ENCODE data around the gene NR1I3.
"Not testable (repeated sequence)": the region's sequence is repeated elsewhere in the genome, so short reads cannot be mapped to it uniquely, and the experiment has no call there.

NR1I3 gene

DNA sequence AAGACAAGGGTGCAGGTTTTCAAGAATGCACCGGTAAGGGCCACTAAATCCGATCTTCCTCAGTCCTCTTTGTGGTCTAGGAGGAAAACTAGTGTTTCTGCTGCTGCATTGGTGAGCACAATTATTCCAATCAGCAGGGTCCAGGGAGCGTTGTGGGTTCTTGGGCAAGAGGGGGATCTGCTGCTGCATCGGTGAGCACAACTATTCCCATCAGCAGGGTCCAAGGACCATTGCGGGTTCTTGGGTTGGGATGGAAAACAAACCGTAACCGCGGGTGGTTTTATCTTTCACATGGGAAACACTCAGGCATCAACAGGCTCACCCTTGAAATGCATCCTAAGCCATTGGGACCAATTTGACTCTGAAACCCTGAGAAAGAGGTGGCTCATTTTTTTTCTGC lies 13.6 kb upstream of the NR1I3 start:
- no peaks in the 10 kb centered on the region for H3K27me3 ChIP-seq (replicated peaks; ENCODE audit: control insufficient read depth, insufficient read depth, low read length, poor library complexity, severe bottlenecking)
- H3K36me3 ChIP-seq (ENCODE audit: control insufficient read depth, insufficient read depth, low read length), result no peaks in the 10 kb centered on the region
- DNase-seq, result no peak
- no peaks in the 10 kb centered on the region for H3K9me3 ChIP-seq (ENCODE audit: control insufficient read depth, low read length)
- H3K4me3 ChIP-seq (ENCODE audit: insufficient read depth, low read depth, low read length, poor library complexity, severe bottlenecking), result no peak overlapping the region
- no peaks in the 10 kb centered on the region for H3K4me1 ChIP-seq (ENCODE audit: control insufficient read depth, insufficient read depth, low read length, poor library complexity, severe bottlenecking)
- no peak overlapping the region for H3K27ac ChIP-seq (ENCODE audit: insufficient read depth, low read length, poor library complexity, severe bottlenecking)

DNA sequence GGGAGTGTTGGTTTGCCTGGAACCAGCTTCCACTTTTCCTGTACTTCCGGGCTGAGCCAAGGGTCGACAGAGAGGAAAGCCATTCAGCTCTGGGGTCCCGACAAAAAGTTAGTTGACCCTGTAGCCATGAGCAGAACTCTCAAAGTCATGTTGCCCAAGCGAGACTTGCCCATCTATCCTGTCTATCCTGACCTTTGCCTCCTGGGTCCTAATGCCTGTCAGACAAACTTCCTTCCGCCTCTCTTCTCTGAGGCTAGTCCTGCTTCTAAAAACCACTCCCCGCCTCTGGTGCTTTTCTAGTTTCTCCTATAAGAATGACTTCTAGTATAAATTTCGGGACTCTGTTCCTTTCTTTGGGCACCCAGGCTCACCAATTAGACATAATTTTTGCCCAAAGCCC lies 12.8 kb upstream of the NR1I3 start:
- Histone ChIP-seq H3K27ac (ENCODE audit: insufficient read depth, low read length, poor library complexity, severe bottlenecking) (no peak overlapping the region), H3K27me3 (replicated peaks; ENCODE audit: control insufficient read depth, insufficient read depth, low read length, poor library complexity, severe bottlenecking) (no peaks in the 10 kb centered on the region), H3K9me3 (ENCODE audit: control insufficient read depth, low read length) (no peaks in the 10 kb centered on the region), H3K36me3 (ENCODE audit: control insufficient read depth, insufficient read depth, low read length) (no peaks in the 10 kb centered on the region), H3K4me3 (ENCODE audit: insufficient read depth, low read depth, low read length, poor library complexity, severe bottlenecking) (no peak overlapping the region), H3K4me1 (ENCODE audit: control insufficient read depth, insufficient read depth, low read length, poor library complexity, severe bottlenecking) (no peaks in the 10 kb centered on the region)
- no peak for DNase-seq

GRCh38 chr1:161250100-161250499 lies 12.1 kb upstream of the NR1I3 start:
- not testable (repeated sequence) for H3K27ac ChIP-seq (ENCODE audit: insufficient read depth, low read length, poor library complexity, severe bottlenecking); DNase-seq; H3K4me3 ChIP-seq (ENCODE audit: insufficient read depth, low read depth, low read length, poor library complexity, severe bottlenecking); H3K36me3 ChIP-seq (ENCODE audit: control insufficient read depth, insufficient read depth, low read length); H3K4me1 ChIP-seq (ENCODE audit: control insufficient read depth, insufficient read depth, low read length, poor library complexity, severe bottlenecking); H3K27me3 ChIP-seq (replicated peaks; ENCODE audit: control insufficient read depth, insufficient read depth, low read length, poor library complexity, severe bottlenecking); H3K9me3 ChIP-seq (ENCODE audit: control insufficient read depth, low read length)

GRCh38 chr1:161244888-161245287 lies 6.9 kb upstream of the NR1I3 start:
- H3K27me3 ChIP-seq (replicated peaks; ENCODE audit: control insufficient read depth, insufficient read depth, low read length, poor library complexity, severe bottlenecking), result no peaks in the 10 kb centered on the region
- H3K36me3 ChIP-seq (ENCODE audit: control insufficient read depth, insufficient read depth, low read length), result no peaks in the 10 kb centered on the region
- H3K9me3 ChIP-seq (ENCODE audit: control insufficient read depth, low read length), result no peaks in the 10 kb centered on the region
- DNase-seq, result no peak
- H3K4me3 ChIP-seq (ENCODE audit: insufficient read depth, low read depth, low read length, poor library complexity, severe bottlenecking), result no peak overlapping the region
- H3K27ac ChIP-seq (ENCODE audit: insufficient read depth, low read length, poor library complexity, severe bottlenecking), result no peak overlapping the region
- no peaks in the 10 kb centered on the region for H3K4me1 ChIP-seq (ENCODE audit: control insufficient read depth, insufficient read depth, low read length, poor library complexity, severe bottlenecking)

DNA sequence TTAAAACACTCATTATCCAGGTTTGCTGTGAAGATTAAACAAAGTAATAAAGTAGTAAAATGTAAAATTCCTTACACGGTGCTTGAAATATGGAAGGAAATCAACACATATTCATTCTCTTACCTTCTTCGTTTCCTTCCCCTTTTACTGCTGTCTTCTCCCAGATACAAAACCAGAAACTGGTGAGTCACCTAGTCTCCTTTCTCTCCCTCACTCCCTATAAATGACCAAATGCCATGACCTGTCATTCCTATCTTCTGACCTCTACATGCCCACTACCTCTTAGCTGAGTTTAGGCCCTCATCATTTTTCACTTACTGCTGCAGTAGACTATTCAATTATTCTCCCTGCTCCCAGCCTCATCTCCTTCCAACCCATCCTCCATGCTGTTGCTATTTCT lies 4.3 kb upstream of the NR1I3 start:
- no peaks in the 10 kb centered on the region for H3K4me1 ChIP-seq (ENCODE audit: control insufficient read depth, insufficient read depth, low read length, poor library complexity, severe bottlenecking)
- no peak overlapping the region for H3K4me3 ChIP-seq (ENCODE audit: insufficient read depth, low read depth, low read length, poor library complexity, severe bottlenecking)
- no peaks in the 10 kb centered on the region for H3K36me3 ChIP-seq (ENCODE audit: control insufficient read depth, insufficient read depth, low read length)

DNA sequence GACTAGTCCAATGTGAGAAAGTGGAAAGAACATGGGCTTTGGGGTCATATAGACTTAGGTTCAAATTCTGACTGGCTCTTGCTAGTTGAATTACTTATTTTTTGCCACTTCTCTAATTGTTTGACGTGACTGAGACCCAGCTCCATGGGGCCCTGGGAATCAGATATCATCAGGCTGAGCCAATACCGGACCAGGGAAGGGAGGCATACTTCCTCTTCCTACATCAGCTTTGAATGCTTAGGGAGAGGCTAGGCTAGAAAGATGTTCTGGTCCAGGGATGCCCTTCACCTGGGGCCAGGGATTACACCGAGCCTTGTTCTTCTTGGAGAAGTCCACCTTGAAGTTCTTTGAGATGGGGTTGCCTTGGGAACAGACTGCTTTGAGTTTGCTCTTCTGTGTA lies 3.7 kb upstream of the NR1I3 start:
- no peaks in the 10 kb centered on the region for H3K9me3 ChIP-seq (ENCODE audit: control insufficient read depth, low read length)
- no peaks in the 10 kb centered on the region for H3K36me3 ChIP-seq (ENCODE audit: control insufficient read depth, insufficient read depth, low read length)
- no peaks in the 10 kb centered on the region for H3K4me1 ChIP-seq (ENCODE audit: control insufficient read depth, insufficient read depth, low read length, poor library complexity, severe bottlenecking)
- no peaks in the 10 kb centered on the region for H3K27me3 ChIP-seq (replicated peaks; ENCODE audit: control insufficient read depth, insufficient read depth, low read length, poor library complexity, severe bottlenecking)
- no peak for DNase-seq
- H3K4me3 ChIP-seq (ENCODE audit: insufficient read depth, low read depth, low read length, poor library complexity, severe bottlenecking), result no peak overlapping the region
- H3K27ac ChIP-seq (ENCODE audit: insufficient read depth, low read length, poor library complexity, severe bottlenecking), result no peak overlapping the region

More for the DNA sequence above, 4.3 kb upstream of the NR1I3 start:
- no peak for DNase-seq
- Histone ChIP-seq H3K27me3 (replicated peaks; ENCODE audit: control insufficient read depth, insufficient read depth, low read length, poor library complexity, severe bottlenecking) (no peaks in the 10 kb centered on the region), H3K9me3 (ENCODE audit: control insufficient read depth, low read length) (no peaks in the 10 kb centered on the region), H3K27ac (ENCODE audit: insufficient read depth, low read length, poor library complexity, severe bottlenecking) (no peak overlapping the region)

DNA sequence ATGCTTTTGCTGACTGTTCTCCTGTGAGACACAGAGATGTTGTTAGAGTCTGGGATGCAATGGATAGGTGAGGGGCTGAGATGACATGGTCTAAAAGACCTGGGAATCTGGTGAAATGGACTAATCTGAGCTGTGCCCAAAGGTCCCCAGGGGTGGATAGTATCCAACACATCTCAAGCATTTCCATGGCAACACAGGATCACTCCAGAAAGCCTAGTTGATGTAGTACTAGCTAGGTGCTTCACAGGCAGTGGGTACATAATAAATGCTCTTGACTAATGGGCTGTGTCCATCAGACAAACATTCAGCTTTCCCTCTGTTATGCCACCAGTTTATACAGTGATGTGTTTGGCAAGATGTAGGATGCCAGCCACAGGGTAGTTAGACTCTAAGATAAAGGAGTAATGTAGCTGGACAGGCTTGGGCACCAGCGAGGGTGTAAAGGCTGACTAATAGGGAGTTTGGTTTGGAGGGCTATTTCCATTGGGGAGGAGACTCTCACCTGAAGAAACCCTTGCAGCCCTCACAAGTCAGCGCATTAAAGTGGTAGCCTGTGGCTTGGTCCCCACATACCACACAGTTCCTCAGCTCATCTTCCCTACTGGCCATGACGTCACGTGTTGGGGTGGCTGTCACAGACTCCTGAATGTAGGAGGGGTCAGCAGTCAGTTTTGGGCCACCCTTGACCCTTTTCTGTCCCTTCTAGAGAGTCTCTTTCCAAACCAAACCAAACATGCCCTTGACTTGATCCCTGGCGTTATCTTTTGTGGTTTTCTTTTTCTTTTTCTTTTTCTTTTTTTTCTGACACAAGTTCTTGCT lies 1.8 kb downstream of the NR1I3 start:
- no peaks in the 10 kb centered on the region for H3K36me3 ChIP-seq (ENCODE audit: control insufficient read depth, insufficient read depth, low read length)
- H3K9me3 ChIP-seq (ENCODE audit: control insufficient read depth, low read length), result no peaks in the 10 kb centered on the region
- no peak for DNase-seq
- no peaks in the 10 kb centered on the region for H3K27me3 ChIP-seq (replicated peaks; ENCODE audit: control insufficient read depth, insufficient read depth, low read length, poor library complexity, severe bottlenecking)
- H3K4me1 ChIP-seq (ENCODE audit: control insufficient read depth, insufficient read depth, low read length, poor library complexity, severe bottlenecking), result no peaks in the 10 kb centered on the region
- H3K4me3 ChIP-seq (ENCODE audit: insufficient read depth, low read depth, low read length, poor library complexity, severe bottlenecking), result no peak overlapping the region
- no peak overlapping the region for H3K27ac ChIP-seq (ENCODE audit: insufficient read depth, low read length, poor library complexity, severe bottlenecking)

DNA sequence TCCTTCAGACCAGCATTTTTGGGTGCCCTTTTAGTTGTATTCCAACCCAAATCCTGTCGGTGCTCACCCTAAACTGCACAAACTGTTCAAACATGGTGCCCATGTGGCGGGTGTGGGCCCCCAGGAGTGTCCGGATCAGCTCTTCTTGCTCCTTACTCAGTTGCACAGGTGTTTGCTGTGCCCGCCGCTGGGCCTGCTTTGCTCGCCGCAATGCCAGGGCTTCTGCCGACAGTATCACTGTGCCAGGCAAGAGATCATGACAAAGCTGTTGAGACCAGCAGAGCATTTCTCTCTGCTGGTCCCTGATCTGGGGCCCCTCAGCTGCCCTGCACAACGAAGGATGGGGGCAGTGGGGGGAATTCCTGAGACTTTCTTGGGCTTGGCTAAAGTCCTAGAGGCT lies 4.9 kb downstream of the NR1I3 start:
- H3K36me3 ChIP-seq (ENCODE audit: control insufficient read depth, insufficient read depth, low read length), result peaks cover 21% of the 10 kb centered on the region
- no peaks in the 10 kb centered on the region for H3K4me1 ChIP-seq (ENCODE audit: control insufficient read depth, insufficient read depth, low read length, poor library complexity, severe bottlenecking)
- H3K9me3 ChIP-seq (ENCODE audit: control insufficient read depth, low read length), result no peaks in the 10 kb centered on the region
- DNase-seq, result no peak
- no peak overlapping the region for H3K4me3 ChIP-seq (ENCODE audit: insufficient read depth, low read depth, low read length, poor library complexity, severe bottlenecking)
- H3K27ac ChIP-seq (ENCODE audit: insufficient read depth, low read length, poor library complexity, severe bottlenecking), result no peak overlapping the region
- H3K27me3 ChIP-seq (replicated peaks; ENCODE audit: control insufficient read depth, insufficient read depth, low read length, poor library complexity, severe bottlenecking), result no peaks in the 10 kb centered on the region

GRCh38 chr1:161230762-161231161 lies 7.2 kb downstream of the NR1I3 start:
- no peaks in the 10 kb centered on the region for H3K27me3 ChIP-seq (replicated peaks; ENCODE audit: control insufficient read depth, insufficient read depth, low read length, poor library complexity, severe bottlenecking)
- H3K27ac ChIP-seq (ENCODE audit: insufficient read depth, low read length, poor library complexity, severe bottlenecking), result no peak overlapping the region
- no peak overlapping the region for H3K4me3 ChIP-seq (ENCODE audit: insufficient read depth, low read depth, low read length, poor library complexity, severe bottlenecking)
- no peaks in the 10 kb centered on the region for H3K9me3 ChIP-seq (ENCODE audit: control insufficient read depth, low read length)
- H3K36me3 ChIP-seq (ENCODE audit: control insufficient read depth, insufficient read depth, low read length), result peaks cover 21% of the 10 kb centered on the region
- no peak for DNase-seq
- peaks cover 15% of the 10 kb centered on the region for H3K4me1 ChIP-seq (ENCODE audit: control insufficient read depth, insufficient read depth, low read length, poor library complexity, severe bottlenecking)

DNA sequence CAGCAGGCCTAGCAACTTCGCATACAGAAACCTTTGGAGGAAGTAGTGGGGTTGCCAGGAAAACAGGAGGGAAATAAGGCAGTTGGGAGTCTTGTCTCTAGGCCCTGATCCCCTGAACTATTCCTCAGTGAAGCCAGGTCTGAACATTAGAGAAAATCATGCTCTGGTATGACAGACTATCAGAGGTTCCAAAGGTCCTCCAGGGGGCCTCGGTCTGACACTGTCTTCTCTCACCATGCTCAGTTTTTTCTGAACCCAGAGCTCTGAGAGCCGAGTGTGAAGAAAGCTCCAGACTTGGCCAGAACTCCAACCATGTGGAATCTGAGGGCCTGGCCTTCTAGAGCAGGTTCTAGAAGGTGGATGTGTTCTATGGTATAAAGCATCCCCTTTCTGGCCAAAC lies 8.1 kb downstream of the NR1I3 start:
- H3K27ac ChIP-seq (ENCODE audit: insufficient read depth, low read length, poor library complexity, severe bottlenecking), result no peak overlapping the region
- H3K27me3 ChIP-seq (replicated peaks; ENCODE audit: control insufficient read depth, insufficient read depth, low read length, poor library complexity, severe bottlenecking), result no peaks in the 10 kb centered on the region
- H3K4me1 ChIP-seq (ENCODE audit: control insufficient read depth, insufficient read depth, low read length, poor library complexity, severe bottlenecking), result peaks cover 20% of the 10 kb centered on the region
- peaks cover 21% of the 10 kb centered on the region for H3K36me3 ChIP-seq (ENCODE audit: control insufficient read depth, insufficient read depth, low read length)
- no peak overlapping the region for H3K4me3 ChIP-seq (ENCODE audit: insufficient read depth, low read depth, low read length, poor library complexity, severe bottlenecking)
- DNase-seq, result no peak
- no peaks in the 10 kb centered on the region for H3K9me3 ChIP-seq (ENCODE audit: control insufficient read depth, low read length)
